Transverse colon (tissue), 4 donors: ENCODE measurements around the gene INSM1. TPM values are rescaled to one million over a fixed set of nuclear protein-coding genes. Genes with fewer than 3 reads are reported as not detected.
A peak's percentile ranks its signal among the peaks of the same experiment; 100 is the strongest.

ENCODE experiments used
- DNase-seq: peaks from one replicate; pipeline ENCODE4 v3.0.0-alpha.2; 2019
- H3K27ac ChIP-seq, 4 donors: fragments of 200-600 bp; sonication (generic); 2 replicates each; pipeline ENCODE4 v1.5.1; 2016 to 2018; ENCODE audit warnings: inconsistent platforms in 4 of 4
- H3K27me3 ChIP-seq: fragments of 200-600 bp; sonication (generic); 2 replicates; pipeline ENCODE4 v1.5.1; 2017; ENCODE audit warnings: inconsistent platforms
- H3K36me3 ChIP-seq, 4 donors: fragments of 200-600 bp; sonication (generic); 2 replicates each; pipeline ENCODE4 v1.5.1; 2017 to 2019; ENCODE audit warnings: inconsistent platforms in 4 of 4
- H3K4me1 ChIP-seq, 4 donors: fragments of 200-600 bp; sonication (generic); 2 replicates each; pipeline ENCODE4 v1.5.1; 2017 to 2020; ENCODE audit warnings: inconsistent platforms in 4 of 4
- H3K4me3 ChIP-seq, 4 donors: fragments of 200-600 bp; sonication (generic); 1 replicate in 1 of 4; 2 replicates in 3 of 4; pipeline versions ENCODE4 v1.5.1 to v1.6.1; 2017 to 2019; ENCODE audit warnings: inconsistent platforms in 4 of 4
- H3K9me3 ChIP-seq, 2 donors: fragments of 200-600 bp; sonication (generic); 2 replicates each; pipeline ENCODE4 v1.5.1; 2017 to 2019; ENCODE audit warnings: inconsistent platforms in 2 of 2
- EP300 ChIP-seq: sonication (generic); formaldehyde crosslinking; IDR thresholded peaks from one replicate; pipeline ENCODE4 v1.6.1; 2017; ENCODE audit warnings: antibody characterized with exemption, low read depth
- POLR2A ChIP-seq: fragments of 450-650 bp; IDR thresholded peaks from one replicate; pipeline ENCODE4 v1.6.1; 2016; ENCODE audit warnings: antibody characterized with exemption, mild to moderate bottlenecking, moderate library complexity
- POLR2AphosphoS5 ChIP-seq, 3 donors: sonication (generic); formaldehyde crosslinking; IDR thresholded peaks; one replicate each; pipeline ENCODE4 v1.6.1; 2016; ENCODE audit warnings: antibody characterized with exemption in 3 of 3
- WGBS, 2 donors: methylation state at CpG; one replicate each; pipeline ENCODE4 v1.1.5; 2018; ENCODE audit warnings: low coverage in 1 of 2; 5-methylcytosine and 5-hydroxymethylcytosine counted together
- in situ Hi-C, 4 donors: fragments of 200-750 bp; cut with MboI; loops; one replicate each; pipeline versions ENCODE4 v1.15.0 to v1.15.1; 2017; ENCODE audit warnings: low sequenced_read_pairs in 3 of 4, low pct_ligation_motif_present in 1 of 4, low pct_unique_long_range_greater_than_20kb in 1 of 4
- intact Hi-C: fragments of 100-400 bp; cut with DNase I; formaldehyde crosslinking; loops from one replicate; pipeline ENCODE4 v1.15.1; 2023; ENCODE audit warnings: low total_unique reads
- total RNA-seq, 4 donors: library from RNA; depleted of rRNA; stranded (reverse); fragments of >200 nt; gene quantifications; one replicate each; pipeline ENCODE4 v1.1.0, GENCODE V29; 2016
- TF ChIP-seq, protein P1 (sequence below), 5 experiments: fragments of 200-600 bp in 3 of 5; fragments of 450-650 bp in 2 of 5; sonication (generic) in 3 of 5; IDR thresholded peaks; 1 replicate in 2 of 5; 2 replicates in 3 of 5; pipeline ENCODE4 v1.5.1; 2016 to 2017; ENCODE audit warnings: antibody characterized with exemption in 5 of 5, inconsistent platforms in 3 of 5, mild to moderate bottlenecking in 2 of 5, moderate library complexity in 1 of 5

The INSM1 gene
- 1 to 10 TPM in 2 of 4 donors, under 1 TPM in 2; 0.60 to 3.0 (median 1.4) TPM for total RNA-seq

DNA sequence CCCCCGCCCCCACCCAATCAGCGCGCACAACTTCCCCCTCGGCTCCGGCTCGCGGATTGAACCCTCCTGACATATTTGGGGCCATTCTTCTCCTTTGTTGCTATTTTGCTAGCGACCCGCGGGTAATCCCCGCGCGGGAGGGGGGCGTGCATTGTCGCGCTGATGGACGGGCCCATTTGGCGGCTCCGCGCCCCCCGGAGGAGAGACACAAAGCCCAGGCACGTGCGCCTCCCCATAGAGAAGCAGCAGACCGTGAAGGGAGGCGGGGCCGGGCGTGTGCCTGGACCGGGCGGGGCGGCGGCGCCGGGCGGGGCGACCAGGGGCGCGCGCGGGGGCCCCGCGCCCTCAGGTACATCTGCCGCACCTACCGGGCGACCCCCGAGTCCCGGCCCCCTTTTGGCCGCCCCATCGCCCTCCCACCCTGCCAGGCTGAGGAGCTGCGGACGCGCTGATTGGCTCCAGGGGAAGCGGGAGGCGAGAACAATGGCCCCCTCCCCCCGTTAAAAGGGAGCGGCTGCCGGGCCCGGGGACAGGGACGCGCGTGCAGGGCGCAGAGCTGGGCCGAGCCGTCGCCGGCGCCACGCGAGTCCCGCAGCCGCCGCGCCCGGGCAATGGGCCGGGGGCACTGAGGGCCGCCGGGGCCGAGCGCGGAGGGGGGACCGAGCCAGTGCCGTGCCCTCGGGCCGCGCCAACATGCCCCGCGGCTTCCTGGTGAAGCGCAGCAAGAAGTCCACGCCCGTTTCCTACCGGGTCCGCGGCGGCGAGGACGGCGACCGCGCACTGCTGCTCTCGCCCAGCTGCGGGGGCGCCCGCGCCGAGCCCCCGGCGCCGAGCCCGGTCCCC is at the start of gene INSM1:
Gene INSM1, plus strand, starts transcription at position 530 of the 843 bp plus-strand sequence. Its CDS starts 164 bp downstream, at position 694.
- TF ChIP-seq, protein P1, sequence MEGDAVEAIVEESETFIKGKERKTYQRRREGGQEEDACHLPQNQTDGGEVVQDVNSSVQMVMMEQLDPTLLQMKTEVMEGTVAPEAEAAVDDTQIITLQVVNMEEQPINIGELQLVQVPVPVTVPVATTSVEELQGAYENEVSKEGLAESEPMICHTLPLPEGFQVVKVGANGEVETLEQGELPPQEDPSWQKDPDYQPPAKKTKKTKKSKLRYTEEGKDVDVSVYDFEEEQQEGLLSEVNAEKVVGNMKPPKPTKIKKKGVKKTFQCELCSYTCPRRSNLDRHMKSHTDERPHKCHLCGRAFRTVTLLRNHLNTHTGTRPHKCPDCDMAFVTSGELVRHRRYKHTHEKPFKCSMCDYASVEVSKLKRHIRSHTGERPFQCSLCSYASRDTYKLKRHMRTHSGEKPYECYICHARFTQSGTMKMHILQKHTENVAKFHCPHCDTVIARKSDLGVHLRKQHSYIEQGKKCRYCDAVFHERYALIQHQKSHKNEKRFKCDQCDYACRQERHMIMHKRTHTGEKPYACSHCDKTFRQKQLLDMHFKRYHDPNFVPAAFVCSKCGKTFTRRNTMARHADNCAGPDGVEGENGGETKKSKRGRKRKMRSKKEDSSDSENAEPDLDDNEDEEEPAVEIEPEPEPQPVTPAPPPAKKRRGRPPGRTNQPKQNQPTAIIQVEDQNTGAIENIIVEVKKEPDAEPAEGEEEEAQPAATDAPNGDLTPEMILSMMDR (IDR thresholded peaks at IDR 0.05) = no peak
- TF ChIP-seq POLR2AphosphoS5 (IDR thresholded peaks at IDR 0.05) = no peak
- TF ChIP-seq POLR2A = no peak
- TF ChIP-seq EP300 = no peak
- peak within 1 kb of the TSS in 3 of 4 donors; percentile 7 to 43 (median 24) for H3K4me3 ChIP-seq
- in situ Hi-C loops = loop anchor here in 3 of 4 donors (25.0 kb wide), 1 partner anchor 195 kb away; no protein-coding TSS in a partner anchor
- DNase-seq = no peak
- no peak within 1 kb of the TSS for H3K27ac ChIP-seq
- H3K4me1 ChIP-seq = peaks cover 4 to 42% (median 34%) of the 10 kb centered on the region in 4 donors
- no peaks in the 10 kb centered on the region for H3K36me3 ChIP-seq
- no peaks in the 10 kb centered on the region for H3K9me3 ChIP-seq
- intact Hi-C loops = loop anchor here (10.0 kb wide), 1 partner anchor 197 kb away; no protein-coding TSS in a partner anchor
- H3K27me3 ChIP-seq = peaks cover 98% of the 10 kb centered on the region
- WGBS, 2 donors = 6% methylated on average over 15 of the region's 108 CpGs; no CpG with 5 or more reads in 1 of the 2 donors

DNA sequence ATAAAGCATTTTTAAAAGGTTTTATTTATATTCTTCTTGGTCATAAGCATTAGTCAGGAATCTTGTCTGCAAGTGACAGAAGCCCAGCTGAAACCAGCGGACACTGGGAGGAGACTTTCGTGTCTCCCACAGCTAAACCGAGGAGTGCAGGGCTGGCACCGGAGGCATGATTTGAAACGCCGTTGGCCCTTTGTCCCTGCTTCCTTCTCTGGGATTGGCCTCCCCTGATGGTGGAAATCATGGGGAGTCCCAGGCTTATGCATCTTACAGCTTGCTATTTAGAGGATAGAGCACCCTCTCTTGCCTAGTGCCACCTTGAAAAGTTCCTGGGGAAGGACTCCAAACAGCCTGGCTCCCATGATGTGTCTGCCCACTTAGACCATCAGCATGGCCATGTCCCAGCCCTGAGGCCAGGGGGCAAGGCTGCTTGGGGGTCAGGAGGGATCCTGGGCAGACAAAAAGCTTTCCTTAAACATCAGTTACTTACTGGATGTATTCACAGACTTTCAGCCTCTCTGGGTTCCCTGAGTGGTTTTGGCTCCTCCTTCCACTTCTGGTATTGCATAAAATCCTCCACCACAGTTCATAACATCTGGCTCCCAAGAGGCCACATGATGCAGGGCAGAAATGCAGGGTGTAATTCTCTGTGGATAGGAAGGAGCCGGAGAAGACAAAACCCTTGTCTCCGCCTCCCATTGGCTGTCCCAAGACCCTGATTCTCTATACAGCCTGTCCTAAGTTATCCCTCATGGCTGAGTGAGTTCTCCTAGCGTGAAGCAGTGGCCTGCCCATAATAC is 49.3 kb upstream of the INSM1 start:
- Histone ChIP-seq H3K4me3 (no peak overlapping the region), H3K9me3 (no peaks in the 10 kb centered on the region), H3K36me3 (no peaks in the 10 kb centered on the region), H3K27ac (no peak overlapping the region), H3K27me3 (no peaks in the 10 kb centered on the region), H3K4me1 (no peaks in the 10 kb centered on the region)
- in situ Hi-C loops = no loop called here
- intact Hi-C loops = no loop called here
- WGBS, 2 donors = 85% methylated on average over 9 of the region's 9 CpGs; no CpG with 5 or more reads in 1 of the 2 donors
- no peak for TF ChIP-seq POLR2A
- no peak for TF ChIP-seq POLR2AphosphoS5 (IDR thresholded peaks at IDR 0.05)
- TF ChIP-seq EP300 = no peak
- TF ChIP-seq, protein P1 (IDR thresholded peaks at IDR 0.05) = no peak
- no peak for DNase-seq

DNA sequence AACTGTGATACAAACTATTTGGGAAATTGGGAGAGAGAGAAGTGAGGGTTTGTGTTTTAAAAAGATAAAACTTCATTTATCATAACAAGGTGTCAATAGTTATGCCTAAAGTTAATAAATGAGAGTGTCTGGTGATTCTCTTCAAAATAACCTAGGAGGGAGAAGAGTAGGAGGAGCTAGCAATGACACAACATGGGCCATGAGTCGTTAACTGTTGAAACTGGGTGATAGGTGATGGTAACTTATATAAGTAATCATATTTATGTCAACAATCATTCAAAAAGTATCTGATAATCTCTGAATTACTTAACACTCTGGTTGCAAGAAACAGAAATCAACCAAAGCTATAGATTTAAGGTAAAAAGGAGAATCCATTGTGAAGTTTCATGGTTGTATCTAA is 46.8 kb upstream of the INSM1 start:
- no peak for DNase-seq
- WGBS, 2 donors = 60 to 67% methylated on average over 1 of the region's 1 CpG

GRCh38 chr20:20321917-20322316 is 46.0 kb upstream of the INSM1 start:
- H3K27ac ChIP-seq = no peak overlapping the region
- H3K4me1 ChIP-seq = no peaks in the 10 kb centered on the region
- H3K9me3 ChIP-seq = no peaks in the 10 kb centered on the region
- no peaks in the 10 kb centered on the region for H3K27me3 ChIP-seq
- WGBS, 2 donors = 94% methylated on average over 1 of the region's 1 CpG; no CpG with 5 or more reads in 1 of the 2 donors
- H3K36me3 ChIP-seq = no peaks in the 10 kb centered on the region
- H3K4me3 ChIP-seq = no peak overlapping the region
- in situ Hi-C loops (no loop called here), intact Hi-C loops (no loop called here)
- TF ChIP-seq POLR2AphosphoS5 (IDR thresholded peaks at IDR 0.05) = no peak
- TF ChIP-seq, protein P1 (IDR thresholded peaks at IDR 0.05) = no peak
- no peak for TF ChIP-seq EP300
- TF ChIP-seq POLR2A = no peak
- no peak for DNase-seq

More for the DNA sequence above, 46.8 kb upstream of the INSM1 start:
- TF ChIP-seq EP300 = no peak
- TF ChIP-seq POLR2A = no peak
- no peak for TF ChIP-seq POLR2AphosphoS5 (IDR thresholded peaks at IDR 0.05)
- H3K27ac ChIP-seq = no peak overlapping the region
- no peaks in the 10 kb centered on the region for H3K36me3 ChIP-seq
- in situ Hi-C loops = no loop called here
- H3K4me3 ChIP-seq = no peak overlapping the region
- no peaks in the 10 kb centered on the region for H3K9me3 ChIP-seq
- intact Hi-C loops = no loop called here
- H3K27me3 ChIP-seq = no peaks in the 10 kb centered on the region
- no peaks in the 10 kb centered on the region for H3K4me1 ChIP-seq
